ENCODE measurements around the gene PPM1A.

PPM1A gene

DNA sequence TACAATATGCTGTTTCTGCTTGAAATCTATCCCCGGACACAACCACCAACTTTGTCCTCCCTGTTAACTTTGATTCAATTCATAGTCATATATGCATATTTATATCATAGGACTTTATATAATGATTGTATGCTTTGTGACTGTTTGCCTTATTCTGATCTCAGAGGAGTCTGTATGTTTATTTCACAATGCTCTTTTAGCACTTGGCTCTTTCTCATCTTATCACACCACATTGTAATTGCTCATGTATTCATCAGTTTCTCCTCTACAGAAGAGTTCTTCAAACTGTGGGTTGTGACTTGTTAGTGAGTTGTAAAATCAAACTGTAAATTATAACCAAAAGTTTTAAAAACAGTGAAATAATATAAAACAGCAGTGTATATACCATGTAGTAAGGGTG, 21.7 kb upstream of the PPM1A start:
- no peak for DNase-seq

DNA sequence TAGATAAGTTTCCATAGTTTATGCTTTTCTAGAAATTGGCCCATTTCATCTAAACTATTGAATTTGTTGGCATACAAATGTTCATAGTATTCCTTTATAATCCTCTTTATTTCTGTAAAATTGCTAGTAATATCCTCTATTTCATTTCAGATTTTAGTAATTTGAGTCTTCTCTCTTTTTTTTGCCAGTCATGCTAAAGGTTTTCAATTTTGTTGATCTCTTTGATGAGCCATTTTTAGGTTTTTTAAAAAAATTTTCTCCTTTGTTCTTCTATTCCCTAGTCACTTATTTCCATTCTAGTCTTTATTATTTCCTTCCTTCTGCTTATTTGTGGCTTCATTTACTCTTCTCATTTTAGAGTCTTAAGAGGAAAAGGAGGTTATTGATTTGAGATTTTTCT, 19.4 kb upstream of the PPM1A start:
- DNase-seq, result no peak

DNA sequence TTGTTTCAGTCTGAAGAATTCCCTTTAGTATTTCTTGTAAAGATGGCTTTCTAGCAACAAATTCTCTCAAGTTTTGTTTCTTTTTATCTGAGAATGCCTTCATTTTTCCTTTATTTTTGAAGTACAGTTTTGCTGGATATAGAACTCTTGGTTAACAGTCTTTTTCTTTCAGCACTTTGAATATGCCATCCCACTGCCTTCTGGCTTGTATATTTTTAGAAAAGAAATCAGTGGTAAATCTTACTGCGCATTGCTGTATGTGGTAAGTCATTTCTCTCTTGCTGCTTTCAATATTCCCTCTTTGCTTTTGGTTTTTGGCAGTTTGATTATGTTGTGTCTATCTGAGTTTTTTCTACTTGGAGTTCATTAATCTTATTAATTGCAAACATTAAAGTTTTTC, 16.8 kb upstream of the PPM1A start:
- DNase-seq, result no peak

DNA sequence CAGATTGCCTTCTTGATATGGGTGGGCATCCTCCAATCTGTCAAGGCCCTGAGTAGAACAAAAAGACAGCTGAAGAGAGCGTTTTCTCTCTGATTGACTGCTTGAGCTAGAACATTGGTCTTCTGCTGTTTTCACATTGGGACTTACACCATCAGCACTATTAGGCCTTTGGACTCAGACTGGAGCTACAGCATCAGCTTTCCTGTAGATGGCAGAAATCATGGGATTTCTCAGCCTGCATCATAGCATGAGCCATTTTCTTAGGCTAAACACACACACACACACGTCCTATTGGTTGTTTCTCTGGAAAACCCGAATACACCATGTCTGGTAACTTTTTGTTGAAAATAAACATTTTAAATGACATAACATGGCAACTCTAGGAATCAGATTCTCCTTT, 15.8 kb upstream of the PPM1A start:
- no peak for DNase-seq

DNA sequence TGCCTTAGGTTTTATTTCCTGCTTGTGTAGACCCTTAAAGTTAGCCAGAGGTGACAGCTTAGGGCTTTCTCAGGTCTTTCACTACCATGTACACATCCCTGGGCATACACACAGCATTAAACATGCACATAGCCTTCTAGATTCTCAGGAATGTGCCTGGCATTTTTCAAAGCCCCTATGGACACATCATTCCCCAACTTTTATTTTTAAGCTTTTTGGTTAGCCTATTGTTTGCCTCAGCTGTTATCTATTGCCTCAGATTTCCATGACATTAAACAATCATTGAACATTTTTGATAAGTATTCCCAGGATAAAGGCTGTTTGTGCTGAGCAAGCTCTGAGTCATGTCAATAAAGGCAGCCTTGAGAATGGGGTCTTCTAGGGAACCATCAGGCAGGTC, 15.1 kb upstream of the PPM1A start:
- DNase-seq, result no peak

DNA sequence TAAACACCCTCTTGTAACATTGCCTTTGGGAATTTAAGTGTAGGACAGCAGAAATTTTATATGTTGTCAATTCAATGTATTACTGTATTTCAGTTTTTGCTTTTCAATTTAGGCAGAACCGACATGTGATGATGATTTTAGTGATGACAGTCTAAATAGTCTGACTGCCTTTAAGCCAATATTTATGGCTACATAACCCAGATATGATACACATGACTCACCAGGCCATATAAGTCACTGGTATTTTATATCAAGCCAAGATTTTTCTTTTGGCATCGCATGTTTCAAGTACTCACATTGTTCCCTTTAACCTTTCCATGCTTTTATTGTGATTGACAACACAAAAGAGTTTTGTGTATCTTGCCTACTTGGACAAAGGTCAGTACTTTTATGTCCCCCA, 13.6 kb upstream of the PPM1A start:
- no peak for DNase-seq

DNA sequence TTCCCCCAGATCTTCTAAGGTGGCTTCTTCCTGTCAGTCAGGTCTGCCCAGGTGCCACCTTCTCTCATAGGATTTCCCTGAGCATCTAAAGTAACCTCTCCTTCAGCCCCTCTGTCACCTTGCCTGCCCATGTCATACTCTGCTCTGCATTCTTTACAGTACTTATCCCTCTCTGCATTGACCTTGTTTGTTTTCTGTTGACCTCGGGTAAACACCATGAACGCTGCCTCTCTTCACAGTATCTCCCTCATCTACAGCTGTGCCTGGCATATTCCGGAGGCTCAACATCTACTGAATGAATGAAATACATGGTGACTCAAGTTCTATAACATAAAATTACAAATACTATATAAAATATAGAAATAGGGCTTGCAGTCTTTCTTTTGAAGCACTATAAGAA, 10.1 kb upstream of the PPM1A start:
- DNase-seq, result no peak

DNA sequence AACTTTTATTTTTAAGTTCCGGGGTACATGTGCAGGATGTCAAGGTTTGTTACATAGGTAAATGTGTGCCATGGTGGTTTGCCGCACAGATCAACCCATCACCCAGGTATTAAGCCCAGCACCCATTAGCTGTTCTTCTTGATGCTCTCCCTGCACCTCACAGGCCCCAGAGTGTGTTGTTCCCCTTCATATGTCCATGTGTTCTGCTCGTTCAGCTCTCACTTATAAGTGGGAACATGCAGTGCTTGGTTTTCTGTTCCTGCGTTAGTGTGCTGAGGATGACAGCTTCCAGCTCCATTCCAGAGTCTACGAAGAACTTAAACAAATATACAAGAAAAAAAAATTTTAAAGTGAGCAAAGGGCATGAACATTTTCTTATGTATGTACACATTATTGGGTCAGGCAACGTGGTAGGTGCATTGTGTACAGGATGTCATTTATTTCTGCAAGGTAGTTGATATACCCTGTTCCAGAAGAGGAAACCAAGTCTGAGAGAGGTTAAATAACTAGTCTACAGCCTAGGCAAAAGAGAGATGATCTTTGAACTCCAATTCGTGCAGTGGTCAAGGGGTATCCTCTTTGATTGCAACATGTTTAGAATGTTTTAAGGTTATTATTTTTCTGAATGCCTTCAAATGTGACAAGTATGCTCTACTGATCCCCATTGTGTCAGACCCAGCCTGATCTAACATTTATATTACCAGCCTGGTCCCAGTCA, 8.7 kb upstream of the PPM1A start:
- no peak for DNase-seq

DNA sequence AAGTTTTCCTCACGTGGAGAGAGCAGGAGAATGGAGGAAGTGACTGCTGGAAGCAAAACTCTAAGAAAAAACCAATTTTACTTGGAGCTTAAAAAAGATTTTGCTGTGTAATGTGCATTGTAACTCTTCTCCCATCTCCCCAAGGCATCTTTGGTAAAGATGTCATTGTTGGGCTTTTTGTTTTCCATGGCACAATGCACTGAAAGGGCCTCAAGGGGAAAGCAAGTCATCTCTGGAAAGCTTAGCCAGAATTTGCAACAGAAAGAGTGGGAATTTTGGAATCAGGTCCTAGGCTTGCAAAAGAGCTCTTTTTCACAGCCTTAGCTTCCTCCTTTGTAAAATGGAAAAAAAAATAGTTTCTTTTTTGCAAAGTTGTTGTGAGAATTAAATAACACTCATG, 7.9 kb upstream of the PPM1A start:
- no peak for DNase-seq

DNA sequence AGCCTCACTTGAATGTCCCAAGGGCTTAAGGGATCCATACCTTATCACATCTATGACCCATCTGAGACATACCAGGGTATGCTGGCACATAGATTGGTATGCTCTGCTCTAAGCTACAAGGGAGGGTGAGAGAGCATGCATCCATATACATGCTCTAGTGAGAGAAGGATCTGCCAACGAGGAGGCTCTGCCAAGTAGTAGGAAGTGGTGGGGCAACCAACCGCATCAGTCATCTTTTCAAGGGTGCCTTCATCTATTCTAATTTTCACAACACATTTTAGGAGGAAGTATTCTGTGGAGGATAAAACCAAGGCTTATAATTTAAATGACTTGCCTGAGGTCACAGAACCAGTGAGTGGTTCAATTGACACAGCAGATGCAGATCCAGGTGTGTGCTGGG, 6.6 kb upstream of the PPM1A start:
- DNase-seq, result no peak

DNA sequence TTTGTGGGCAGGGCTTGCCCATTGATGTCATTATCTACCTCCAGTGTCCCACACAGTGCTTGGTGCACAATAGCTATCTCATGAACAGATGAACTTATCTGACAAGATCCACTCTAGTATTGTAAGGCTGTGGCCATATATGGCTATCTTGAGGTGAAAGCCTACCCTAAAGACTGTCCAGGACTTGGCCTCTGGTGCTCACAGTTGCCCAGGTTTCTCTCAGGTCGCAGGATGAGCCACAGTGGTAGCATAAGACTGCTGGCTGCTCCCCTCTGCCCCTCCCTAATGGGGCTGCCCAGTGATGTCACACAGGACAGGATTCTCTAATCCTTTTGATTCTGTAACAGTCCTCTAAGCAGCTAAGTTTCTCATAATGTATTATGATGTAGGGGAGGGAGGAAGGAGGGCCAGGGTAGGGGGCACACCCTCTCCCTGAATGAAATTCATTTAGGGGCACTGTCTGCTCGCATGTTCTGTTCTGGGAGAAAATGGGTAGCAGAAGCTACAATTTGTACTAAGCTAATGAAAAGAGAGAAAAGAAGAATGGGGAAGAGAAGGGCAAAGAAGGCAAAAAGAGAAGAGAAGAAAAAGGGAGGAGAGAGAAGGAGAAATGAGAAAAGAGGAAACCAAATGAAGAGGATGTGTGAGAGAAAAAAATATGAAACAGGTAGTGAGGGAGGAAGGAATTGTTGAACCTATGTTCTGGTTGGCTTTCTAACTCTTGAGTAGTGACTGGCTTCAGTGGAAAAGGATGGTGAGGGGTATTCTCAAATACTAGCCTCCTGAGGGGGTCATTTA, 3.4 kb upstream of the PPM1A start:
- DNase-seq, result no peak

DNA sequence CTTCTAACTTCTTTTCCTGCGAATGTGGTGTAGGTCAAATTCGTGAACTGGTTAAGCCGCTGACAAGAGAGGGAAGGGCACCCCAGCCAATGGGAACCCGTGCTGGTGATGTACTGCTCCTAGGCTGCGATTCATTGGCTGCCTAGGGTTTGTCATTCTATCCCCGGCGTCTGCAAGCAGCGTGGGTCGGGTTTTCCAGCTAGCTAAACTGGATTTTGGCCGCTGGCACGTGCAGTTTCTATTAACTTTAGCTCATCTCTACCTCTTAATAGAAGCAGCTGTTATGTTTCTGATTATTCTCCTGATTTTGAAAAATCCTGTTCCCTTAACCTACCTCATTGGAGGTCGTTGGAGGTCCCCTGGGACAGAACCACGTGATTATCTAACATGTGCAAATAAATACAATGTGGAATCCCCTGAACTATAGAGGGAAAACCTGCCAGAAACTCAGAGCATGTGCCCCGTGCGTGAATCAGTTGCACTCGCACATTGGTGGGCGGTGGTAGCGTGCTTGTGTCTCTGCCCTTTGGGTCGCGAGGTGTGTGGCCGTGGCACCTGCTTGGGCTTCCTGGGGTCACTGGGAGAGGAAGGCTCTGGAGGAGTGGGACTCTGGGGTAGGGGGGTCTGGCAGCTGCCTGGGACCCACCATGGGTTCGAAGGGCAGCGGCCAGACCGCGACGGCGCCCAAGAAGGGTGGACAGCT, 876 bp upstream of the PPM1A start:
- peak; percentile 88 for DNase-seq

DNA sequence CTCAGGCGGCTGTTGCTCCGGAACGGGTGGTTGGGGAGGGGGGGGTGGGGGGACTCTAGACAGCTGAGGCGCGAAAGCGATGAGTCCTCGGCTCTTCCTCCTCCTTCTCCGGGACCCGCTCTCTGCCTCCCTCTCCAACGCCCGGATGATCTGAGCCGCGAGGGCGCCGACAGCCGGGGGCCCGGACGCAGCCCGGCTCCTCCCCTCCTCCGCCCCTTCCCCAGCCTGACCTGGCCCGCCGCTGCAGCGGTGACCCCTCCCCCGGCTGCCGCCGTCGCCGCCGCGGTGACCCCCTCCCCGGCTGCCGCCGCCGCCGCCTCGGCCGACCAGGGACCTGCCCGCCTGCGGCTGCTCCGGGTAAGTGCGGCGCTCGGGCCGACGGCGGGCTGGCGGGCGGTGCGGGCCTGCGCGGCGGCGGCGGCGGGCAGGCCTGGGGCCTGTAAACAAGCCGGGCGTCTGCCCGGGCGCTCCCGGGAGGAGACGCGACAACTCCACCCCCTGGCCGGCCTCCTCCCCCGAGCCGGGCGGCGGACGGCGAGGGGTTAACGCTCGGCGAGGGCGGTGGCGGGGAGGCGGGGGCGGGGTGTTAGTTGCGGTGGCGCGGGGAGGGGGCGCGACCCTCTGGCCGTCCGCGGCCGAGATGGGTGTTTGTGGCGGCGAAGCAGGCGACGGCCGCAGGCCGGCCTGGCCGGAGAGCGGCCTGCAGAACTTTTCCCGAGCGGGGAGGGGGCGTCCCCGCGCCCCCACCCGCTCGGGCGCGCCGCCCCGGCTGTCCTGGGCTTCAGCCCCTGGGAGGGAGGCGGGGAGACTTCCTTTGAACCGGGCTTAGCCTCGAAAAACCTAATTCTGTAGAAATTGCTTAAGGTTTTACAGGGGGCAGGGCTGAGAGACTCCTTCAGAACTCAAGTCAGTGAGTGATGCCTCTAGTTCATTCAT, 568 bp downstream of the PPM1A start:
- DNase-seq, result peak; percentile 61

DNA sequence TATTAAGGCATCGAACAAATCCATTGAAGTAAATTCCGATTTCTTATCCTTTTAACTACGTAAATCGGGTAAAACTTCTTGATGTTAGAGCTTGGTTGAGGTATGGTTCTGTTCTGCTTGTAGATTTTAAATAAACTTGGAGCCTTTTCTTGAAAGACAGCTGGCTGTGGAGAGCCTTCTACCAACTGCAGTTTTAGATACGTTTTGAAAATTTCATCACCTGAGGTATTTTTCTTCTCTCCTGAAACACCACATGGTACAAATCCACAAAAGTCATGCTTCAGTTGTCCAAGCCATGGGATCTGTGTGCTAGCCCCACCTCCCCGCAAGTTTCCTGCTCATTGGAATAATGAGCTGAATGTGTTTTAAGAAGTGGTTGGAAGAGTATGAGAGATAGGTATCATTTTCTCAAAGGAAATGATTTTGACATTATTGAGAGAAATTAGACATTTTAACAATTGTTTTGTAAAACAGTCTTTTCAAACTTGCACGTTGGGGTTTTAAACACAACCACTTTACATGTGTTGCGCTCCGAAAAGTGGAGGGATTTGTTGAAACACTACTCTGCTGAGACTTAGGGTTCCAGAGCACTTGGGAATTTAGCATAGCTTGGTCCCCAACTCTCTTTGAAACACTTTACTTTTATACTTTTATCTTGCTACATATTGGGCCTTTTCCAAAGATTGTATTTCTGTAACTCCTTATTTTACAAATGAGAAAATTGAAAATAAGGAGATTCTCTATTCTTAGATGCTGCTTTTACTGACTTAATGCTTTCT, 1.4 kb downstream of the PPM1A start:
- DNase-seq, result no peak

DNA sequence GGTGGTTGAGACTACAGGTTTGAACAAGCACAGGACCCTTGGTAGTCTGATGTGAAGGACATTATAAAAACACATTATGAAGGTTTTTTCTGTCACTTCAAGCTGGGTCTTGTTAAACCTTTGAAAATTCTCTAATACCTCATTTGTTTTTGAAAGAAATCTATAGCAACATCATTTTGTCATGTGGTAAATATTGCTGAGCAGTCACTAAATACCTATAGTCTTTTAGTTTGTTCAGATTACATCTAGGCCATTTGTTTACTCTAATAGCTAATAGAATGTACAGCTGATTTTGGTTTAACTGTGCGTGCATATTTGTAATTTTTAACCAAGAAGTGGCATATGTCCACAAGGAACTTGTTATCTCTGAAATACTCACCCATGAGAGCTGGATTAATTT, 2.9 kb downstream of the PPM1A start:
- DNase-seq, result no peak

DNA sequence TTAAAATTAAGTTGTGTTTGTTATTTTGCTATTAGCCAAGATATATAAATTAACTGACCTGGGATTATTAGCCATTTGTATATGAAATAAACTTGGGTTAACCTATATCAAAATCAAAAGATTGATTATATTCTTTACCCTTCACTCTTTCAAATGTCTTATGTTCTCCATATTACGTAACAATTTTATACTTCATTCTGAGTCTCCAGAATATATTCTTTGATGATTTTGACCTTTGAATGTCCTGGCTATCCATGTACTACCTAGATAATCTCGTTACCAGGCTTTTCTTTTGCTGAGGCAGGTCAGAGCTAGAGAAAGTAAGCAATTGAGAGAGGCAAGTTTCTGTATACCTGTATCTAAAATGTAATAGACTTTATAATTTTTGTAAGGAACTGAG, 3.6 kb downstream of the PPM1A start:
- no peak for DNase-seq

DNA sequence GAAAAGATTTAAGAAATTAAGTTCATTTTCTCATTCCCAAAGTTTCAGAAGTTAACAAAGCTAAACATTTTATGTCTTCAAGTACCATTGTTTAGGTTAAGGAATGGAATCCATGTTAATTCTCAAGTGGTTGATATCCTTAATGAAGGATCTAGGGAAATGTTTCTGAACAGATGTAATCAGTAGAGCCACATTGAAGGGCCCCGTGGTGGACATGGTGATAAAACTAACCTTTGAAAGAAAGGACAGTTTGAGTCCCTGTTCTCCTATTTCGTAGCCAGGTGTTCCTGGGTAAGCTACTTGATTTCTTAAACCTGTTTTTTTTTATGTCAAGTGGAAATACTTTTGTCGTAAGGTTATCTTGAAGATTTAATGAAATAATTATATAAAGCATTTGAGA, 4.6 kb downstream of the PPM1A start:
- no peak for DNase-seq

DNA sequence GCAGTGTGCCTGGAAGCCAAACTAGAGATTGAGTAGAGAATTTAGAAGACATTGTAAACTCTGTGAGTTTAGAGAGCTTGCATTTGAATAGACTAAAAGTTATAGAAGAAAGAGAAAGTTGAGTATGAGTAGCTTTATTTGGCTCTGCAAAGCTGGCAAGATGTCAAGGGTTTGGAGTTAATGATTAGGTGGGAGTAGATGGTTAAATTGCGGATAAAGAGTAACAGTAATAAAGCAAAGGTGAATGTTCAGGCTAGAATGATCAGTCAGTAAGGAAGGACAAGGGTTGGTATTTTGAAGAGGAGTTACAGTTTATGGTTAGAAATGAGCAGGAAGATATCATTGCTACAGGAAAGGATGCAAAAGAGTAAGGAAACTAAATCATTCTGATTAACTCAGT, 5.2 kb downstream of the PPM1A start:
- DNase-seq, result no peak

DNA sequence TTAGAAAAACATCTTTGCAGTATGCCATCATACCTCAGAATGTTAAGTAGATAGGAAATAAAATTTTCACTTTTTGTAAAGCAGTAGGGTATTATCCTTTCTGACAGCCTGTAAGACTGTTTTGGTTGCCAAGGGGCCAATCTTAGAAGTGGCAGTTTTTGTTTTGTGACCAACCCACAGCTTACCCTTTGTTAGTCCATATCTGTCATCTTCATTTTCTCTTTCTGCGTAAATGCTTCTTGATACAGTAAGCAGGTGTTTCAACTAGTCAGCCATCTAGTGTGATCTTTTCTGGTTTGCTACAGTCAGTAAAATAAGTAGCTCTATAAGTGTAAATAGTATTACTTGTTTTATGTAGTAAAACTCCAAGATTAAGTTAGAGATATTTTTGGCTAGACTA, 8.8 kb downstream of the PPM1A start:
- no peak for DNase-seq

DNA sequence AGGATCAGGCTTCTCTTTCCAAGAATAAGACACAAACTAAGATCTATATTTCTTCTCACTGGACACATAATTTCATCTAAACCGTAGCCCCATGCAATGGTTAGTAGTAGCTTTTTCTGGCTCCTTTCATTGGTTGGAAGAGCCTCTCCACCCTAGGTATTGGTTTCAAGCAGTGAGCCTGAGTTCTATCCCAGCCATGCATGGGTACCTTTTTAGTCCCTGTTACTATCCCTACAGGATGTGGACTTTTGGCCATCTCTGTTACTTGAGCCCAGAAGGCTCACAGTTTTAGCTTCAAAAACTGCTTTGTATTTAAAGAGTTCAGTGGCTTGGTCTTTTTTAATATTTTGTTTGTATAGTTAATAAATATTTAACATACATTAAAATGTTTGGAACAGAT, 16.1 kb downstream of the PPM1A start:
- DNase-seq, result no peak

DNA sequence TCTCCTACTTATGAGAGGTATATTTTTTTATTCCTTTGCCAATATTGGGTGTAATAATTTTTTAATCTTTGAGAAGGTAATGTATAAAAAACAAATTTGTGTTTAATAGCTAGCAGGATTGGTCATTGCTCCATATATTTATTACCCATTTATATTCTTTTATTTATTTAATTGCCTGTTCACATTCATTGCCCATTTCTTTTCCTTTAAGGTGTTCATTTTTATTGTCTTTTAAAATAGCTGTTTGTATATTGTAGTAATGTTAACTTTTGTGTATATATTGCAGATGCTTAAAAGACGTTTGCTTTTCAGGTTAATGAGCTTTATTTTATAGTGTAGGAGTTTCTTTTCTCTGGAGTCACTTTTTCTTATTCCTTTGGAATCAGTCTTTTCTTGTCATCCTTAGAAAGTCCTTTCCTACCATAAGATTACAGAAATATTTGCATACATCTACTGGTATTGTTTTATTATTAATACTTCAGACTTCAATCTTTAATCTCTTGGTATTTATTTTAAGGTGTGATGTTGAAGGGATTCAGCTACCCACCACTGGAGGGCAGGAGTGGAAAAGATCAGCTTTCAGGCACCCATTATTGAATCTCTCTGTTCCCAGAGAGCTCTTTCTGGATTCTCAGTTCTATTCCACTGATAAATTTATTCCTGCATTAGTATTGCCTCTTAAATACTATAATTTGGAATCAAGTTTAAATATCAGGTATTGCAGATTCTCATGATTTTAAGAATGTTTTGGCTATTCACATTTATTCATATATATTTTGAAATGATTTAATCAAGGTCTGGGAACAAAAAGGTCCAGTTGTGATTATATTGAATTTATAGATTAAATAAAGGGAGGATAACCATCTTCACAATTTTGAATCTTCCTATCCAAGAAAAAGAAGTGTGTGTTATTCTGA, 17.3 kb downstream of the PPM1A start:
- no peak for DNase-seq

Measured in NCI-H226 (cell line).